Activated CD8-positive, alpha-beta T cell treated with anti-CD3 and anti-CD28 coated beads for 36 hours (primary cell): ENCODE results near the gene TTLL13. TPM values are rescaled to one million over a fixed set of nuclear protein-coding genes. Genes with fewer than 3 reads are reported as not detected.
A peak's percentile ranks its signal among the peaks of the same experiment; 100 is the strongest.

ENCODE experiments used
- ATAC-seq: fragments of 200-7000 bp; cut with Tn5 transposase; one replicate; pipeline ENCODE4 v1.10.0; 2021; ENCODE audit warnings: mild to moderate bottlenecking, moderate library complexity
- CTCF ChIA-PET: fragments of 350-600 bp; sonication (Branson Sonifier 250); formaldehyde crosslinking; loops from one replicate; lab custom pipeline; 2021; ENCODE audit warnings: antibody characterized with exemption; lab: Charles Lee
- POLR2A ChIA-PET: fragments of 350-600 bp; sonication (Branson Sonifier 250); formaldehyde crosslinking; loops from one replicate; lab custom pipeline; 2021; ENCODE audit warnings: antibody characterized with exemption; lab: Charles Lee
- DNase-seq: peaks from one replicate; pipeline ENCODE4 v3.0.0-alpha.2; 2020
- H3K27ac Mint-ChIP-seq: one replicate; pipeline ENCODE4 v1.8.0; 2021; ENCODE audit warnings: mild to moderate bottlenecking, mixed read lengths
- H3K27me3 Mint-ChIP-seq: one replicate; pipeline ENCODE4 v1.8.0; 2021; ENCODE audit warnings: mixed read lengths
- H3K36me3 Mint-ChIP-seq: one replicate; pipeline ENCODE4 v1.8.0; 2021; ENCODE audit warnings: low read depth, mixed read lengths
- H3K4me1 Mint-ChIP-seq: one replicate; pipeline ENCODE4 v1.8.0; 2021; ENCODE audit warnings: low read depth, mixed read lengths
- H3K4me3 Mint-ChIP-seq: one replicate; pipeline ENCODE4 v1.8.0; 2021; ENCODE audit warnings: mild to moderate bottlenecking, moderate library complexity, mixed read lengths
- H3K9me3 Mint-ChIP-seq: one replicate; pipeline ENCODE4 v1.8.0; 2021; ENCODE audit warnings: mixed read lengths
- intact Hi-C: fragments of 100-400 bp; cut with micrococcal nuclease; formaldehyde crosslinking; loops from one replicate; pipeline ENCODE4 v1.10.0; 2022
- total RNA-seq, 2 experiments: library from RNA; stranded (reverse); gene quantifications; one replicate each; pipeline ENCODE4 v1.2.3, GENCODE V29; 2021
- TF ChIP-seq, protein P1 (sequence below): fragments of 200-600 bp; IDR thresholded peaks from one replicate; pipeline ENCODE4 v1.8.0; 2022; ENCODE audit warnings: antibody characterized with exemption, mild to moderate bottlenecking

Gene TTLL13
- total RNA-seq, 2 experiments from 2014 or later, result 0.20 to 1.1 TPM

DNA sequence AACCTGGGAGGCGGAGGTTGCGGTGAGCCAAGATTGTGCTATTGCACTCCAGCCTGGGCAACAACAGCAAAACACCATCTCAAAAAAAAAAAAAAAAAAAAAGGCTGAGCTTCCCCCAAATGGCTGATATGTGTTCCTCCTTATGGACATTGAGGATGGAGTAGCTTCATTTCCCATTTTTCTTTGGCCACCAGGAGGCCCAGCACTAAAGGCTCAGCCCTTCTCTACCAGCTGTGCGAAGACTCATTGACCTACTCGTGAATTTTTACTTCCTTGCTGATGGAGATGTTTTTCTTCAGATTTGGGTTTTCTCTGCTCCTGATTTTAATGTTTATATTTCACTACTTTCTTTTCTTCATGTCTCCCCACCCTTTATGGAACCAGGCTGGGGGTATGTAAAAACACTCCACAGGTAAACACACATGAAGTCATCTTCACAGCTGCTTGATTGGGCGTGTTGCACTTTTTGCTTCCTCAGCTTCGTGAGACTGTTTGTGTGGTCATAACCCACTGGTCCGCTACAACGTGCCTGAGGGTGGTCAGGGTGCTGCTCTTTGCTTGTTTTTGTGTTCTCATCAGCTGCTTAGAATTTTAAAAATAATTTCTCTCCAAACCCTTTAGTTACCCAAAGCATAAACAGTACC lies 34.7 kb upstream of the TTLL13 start:
- H3K36me3 Mint-ChIP-seq, result no peaks in the 10 kb centered on the region
- no peak overlapping the region for H3K4me3 Mint-ChIP-seq
- intact Hi-C loops, result no loop called here
- ChIA-PET POLR2A (no interaction called here), CTCF (interaction anchor here (1.0 to 2.3 kb wide), 4 partner anchors 14 to 105 kb away, joined by 3 to 15 read pairs (median 3); no protein-coding TSS in a partner anchor)
- no peak overlapping the region for H3K27ac Mint-ChIP-seq
- no peaks in the 10 kb centered on the region for H3K9me3 Mint-ChIP-seq
- ATAC-seq, result no peak
- H3K27me3 Mint-ChIP-seq, result no peaks in the 10 kb centered on the region
- TF ChIP-seq, protein P1, sequence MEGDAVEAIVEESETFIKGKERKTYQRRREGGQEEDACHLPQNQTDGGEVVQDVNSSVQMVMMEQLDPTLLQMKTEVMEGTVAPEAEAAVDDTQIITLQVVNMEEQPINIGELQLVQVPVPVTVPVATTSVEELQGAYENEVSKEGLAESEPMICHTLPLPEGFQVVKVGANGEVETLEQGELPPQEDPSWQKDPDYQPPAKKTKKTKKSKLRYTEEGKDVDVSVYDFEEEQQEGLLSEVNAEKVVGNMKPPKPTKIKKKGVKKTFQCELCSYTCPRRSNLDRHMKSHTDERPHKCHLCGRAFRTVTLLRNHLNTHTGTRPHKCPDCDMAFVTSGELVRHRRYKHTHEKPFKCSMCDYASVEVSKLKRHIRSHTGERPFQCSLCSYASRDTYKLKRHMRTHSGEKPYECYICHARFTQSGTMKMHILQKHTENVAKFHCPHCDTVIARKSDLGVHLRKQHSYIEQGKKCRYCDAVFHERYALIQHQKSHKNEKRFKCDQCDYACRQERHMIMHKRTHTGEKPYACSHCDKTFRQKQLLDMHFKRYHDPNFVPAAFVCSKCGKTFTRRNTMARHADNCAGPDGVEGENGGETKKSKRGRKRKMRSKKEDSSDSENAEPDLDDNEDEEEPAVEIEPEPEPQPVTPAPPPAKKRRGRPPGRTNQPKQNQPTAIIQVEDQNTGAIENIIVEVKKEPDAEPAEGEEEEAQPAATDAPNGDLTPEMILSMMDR, result no peak
- peaks cover 17% of the 10 kb centered on the region for H3K4me1 Mint-ChIP-seq
- DNase-seq, result no peak

DNA sequence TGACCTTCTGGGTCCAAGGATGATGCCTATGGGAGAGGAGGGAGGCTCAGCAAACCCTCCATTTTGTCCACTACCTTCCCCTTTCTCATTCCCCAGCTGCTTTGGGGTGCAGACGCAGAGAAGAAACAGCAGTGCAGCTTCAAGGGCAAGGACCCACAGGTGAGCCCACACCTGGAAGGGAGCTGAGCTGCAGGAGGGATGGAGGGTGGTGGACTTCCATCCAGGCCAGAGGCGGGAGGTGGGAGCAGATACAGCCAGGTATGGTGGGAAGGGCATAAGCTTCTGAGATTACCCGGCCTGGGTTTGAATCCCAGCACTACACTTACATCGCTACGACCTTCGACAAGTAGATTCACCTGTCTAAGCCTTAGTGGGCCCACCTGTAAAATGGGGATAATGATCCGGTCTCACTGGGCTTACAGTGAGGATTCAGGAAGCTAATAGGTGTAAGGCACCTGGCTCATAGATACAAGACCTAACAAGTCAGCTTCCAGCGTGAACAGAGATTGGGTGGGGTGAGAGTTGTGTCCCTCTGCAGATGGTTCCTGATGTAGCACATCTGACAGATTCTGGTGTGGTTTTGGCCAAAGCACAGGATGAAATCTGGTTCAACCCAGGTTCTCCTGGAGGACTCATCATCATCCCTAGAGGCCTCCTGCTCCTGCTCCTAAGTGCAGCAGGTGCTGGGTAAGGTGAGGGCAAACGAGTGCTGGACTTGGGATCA lies 31.5 kb upstream of the TTLL13 start:
- H3K4me3 Mint-ChIP-seq, result no peak overlapping the region
- no peaks in the 10 kb centered on the region for H3K27me3 Mint-ChIP-seq
- ChIA-PET CTCF (interaction anchor here (0.7 to 2.5 kb wide), 6 partner anchors 15 to 78 kb away, joined by 3 to 13 read pairs (median 5); partner anchors contain the start of gene CIB1), POLR2A (interaction anchor here (1.2 to 1.4 kb wide), 2 partner anchors 17 to 48 kb away, joined by 3 read pairs; partner anchors contain the start of genes NGRN and SEMA4B)
- no peak overlapping the region for H3K27ac Mint-ChIP-seq
- peaks cover 11% of the 10 kb centered on the region for H3K4me1 Mint-ChIP-seq
- TF ChIP-seq, protein P1, result no peak
- intact Hi-C loops, result no loop called here
- H3K36me3 Mint-ChIP-seq, result no peaks in the 10 kb centered on the region
- no peak for ATAC-seq
- no peak for DNase-seq
- H3K9me3 Mint-ChIP-seq, result no peaks in the 10 kb centered on the region

GRCh38 chr15:90219421-90220141 lies 29.8 kb upstream of the TTLL13 start:
- DNase-seq (peak; percentile 82), ATAC-seq (peak; percentile 94)
- ChIA-PET CTCF (interaction anchor here (0.8 to 2.5 kb wide), 11 partner anchors 12 to 80 kb away, joined by 3 to 13 read pairs (median 4); partner anchors contain the start of gene CIB1), POLR2A (interaction anchor here (1.2 kb wide), 1 partner anchor 19 kb away, joined by 3 read pairs; the partner anchor contains the start of gene SEMA4B)
- no peaks in the 10 kb centered on the region for H3K27me3 Mint-ChIP-seq
- H3K4me3 Mint-ChIP-seq, result no peak overlapping the region
- intact Hi-C loops, result no loop called here
- TF ChIP-seq, protein P1, result peak; percentile 72
- H3K27ac Mint-ChIP-seq, result no peak overlapping the region
- peaks cover 8% of the 10 kb centered on the region for H3K4me1 Mint-ChIP-seq
- no peaks in the 10 kb centered on the region for H3K9me3 Mint-ChIP-seq
- no peaks in the 10 kb centered on the region for H3K36me3 Mint-ChIP-seq

DNA sequence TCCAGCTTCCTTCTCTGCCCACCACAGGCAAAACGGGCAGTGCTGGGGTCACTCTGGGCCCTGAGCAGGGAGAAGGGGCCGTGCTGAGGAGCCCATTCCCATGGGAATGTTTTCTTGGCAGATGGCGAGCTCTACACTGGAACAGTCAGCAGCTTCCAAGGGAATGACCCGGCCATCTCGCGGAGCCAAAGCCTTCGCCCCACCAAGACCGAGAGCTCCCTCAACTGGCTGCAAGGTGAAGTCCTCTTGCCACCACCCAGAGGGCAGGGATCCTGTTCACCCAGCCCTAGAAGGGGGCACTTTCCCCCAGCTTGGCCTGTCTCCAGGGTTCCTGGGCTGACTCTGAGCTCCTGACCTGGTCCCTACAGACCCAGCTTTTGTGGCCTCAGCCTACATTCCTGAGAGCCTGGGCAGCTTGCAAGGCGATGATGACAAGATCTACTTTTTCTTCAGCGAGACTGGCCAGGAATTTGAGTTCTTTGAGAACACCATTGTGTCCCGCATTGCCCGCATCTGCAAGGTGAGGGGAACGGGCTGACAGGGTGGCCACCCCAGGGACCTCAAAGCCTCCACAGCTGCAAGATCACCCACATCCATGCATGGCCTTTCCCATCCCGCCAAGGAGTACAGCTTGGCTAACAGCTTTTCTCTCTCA lies 28.0 kb upstream of the TTLL13 start:
- TF ChIP-seq, protein P1, result peak; percentile 41
- DNase-seq (peak; percentile 47), ATAC-seq (peak; percentile 61)
- H3K27me3 Mint-ChIP-seq, result no peaks in the 10 kb centered on the region
- no peaks in the 10 kb centered on the region for H3K36me3 Mint-ChIP-seq
- intact Hi-C loops, result no loop called here
- no peaks in the 10 kb centered on the region for H3K9me3 Mint-ChIP-seq
- no peak overlapping the region for H3K4me3 Mint-ChIP-seq
- peaks cover 8% of the 10 kb centered on the region for H3K4me1 Mint-ChIP-seq
- H3K27ac Mint-ChIP-seq, result no peak overlapping the region
- POLR2A ChIA-PET, result interaction anchor here (1.1 kb wide), 1 partner anchor 214 kb away, joined by 3 read pairs; no protein-coding TSS in a partner anchor
- CTCF ChIA-PET, result interaction anchor here (0.7 to 1.9 kb wide), 16 partner anchors 11 to 187 kb away, joined by 3 to 24 read pairs (median 4); partner anchors contain the start of genes CIB1, GDPGP1 and SEMA4B
